ENCODE data around the gene RNF144B. TPM values are rescaled to one million over a fixed set of nuclear protein-coding genes. Genes with fewer than 3 reads are reported as not detected.

The RNF144B gene
- total and polyA plus RNA-seq, 10 of the 15 experiments (the other 5 are each of a cell fraction or from before 2014, with no cell fraction given): 0.03 to 0.18 (median 0.14) TPM

GRCh38 chr6:18415207-18415606 is 28.1 kb downstream of the RNF144B start:
- ChIA-PET SMC1A (ENCODE audit: uncharacterized antibody, unreplicated experiment) (no interaction called here), RAD21 (ENCODE audit: unreplicated experiment) (no interaction called here), CTCF (no interaction called here), POLR2A (no interaction called here)
- Histone ChIP-seq H2AFZ (ENCODE audit: control insufficient read depth, low read depth, low read length) (no peak overlapping the region), H3K4me1 (ENCODE audit: control insufficient read depth, insufficient read depth, low read length) (no peaks in the 10 kb centered on the region), H3K27ac (ENCODE audit: control insufficient read depth, insufficient read depth) (no peak overlapping the region), H3K79me2 (ENCODE audit: control insufficient read depth, insufficient read depth, low read length) (no peaks in the 10 kb centered on the region), H3K27me3 (replicated peaks in 1 of 2; ENCODE audit: control insufficient read depth in 2 of 2, insufficient read depth in 2 of 2, low read length in 1 of 2) (no peaks in the 10 kb centered on the region), H3K4me2 (ENCODE audit: control insufficient read depth, insufficient read depth) (no peak overlapping the region), H3K9me3 (replicated peaks; ENCODE audit: control insufficient read depth, insufficient read depth, low read length) (no peaks in the 10 kb centered on the region), H3K36me3 (ENCODE audit: control insufficient read depth in 2 of 2, insufficient read depth in 2 of 2, low read length in 1 of 2) (no peaks in the 10 kb centered on the region), H4K20me1 (ENCODE audit: control insufficient read depth, insufficient read depth) (no peaks in the 10 kb centered on the region), H3K9ac (ENCODE audit: control insufficient read depth, insufficient read depth, low read length) (no peak overlapping the region), H3K4me3 (no peak overlapping the region)
- no TSS peak for BruUV-seq (replicated peaks)
- TF ChIP-seq, protein P1, sequence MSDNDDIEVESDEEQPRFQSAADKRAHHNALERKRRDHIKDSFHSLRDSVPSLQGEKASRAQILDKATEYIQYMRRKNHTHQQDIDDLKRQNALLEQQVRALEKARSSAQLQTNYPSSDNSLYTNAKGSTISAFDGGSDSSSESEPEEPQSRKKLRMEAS (IDR thresholded peaks at IDR 0.05; ENCODE audit: low read depth, low read length): no peak
- TF ChIP-seq ZNF24 (IDR thresholded peaks at IDR 0.05) (no peak), ZNF217 (IDR thresholded peaks at IDR 0.05) (no peak), JUNB (IDR thresholded peaks at IDR 0.05) (no peak), CBFB (IDR thresholded peaks at IDR 0.05; ENCODE audit: low read depth) (no peak)
- TF ChIP-seq, protein P2, sequence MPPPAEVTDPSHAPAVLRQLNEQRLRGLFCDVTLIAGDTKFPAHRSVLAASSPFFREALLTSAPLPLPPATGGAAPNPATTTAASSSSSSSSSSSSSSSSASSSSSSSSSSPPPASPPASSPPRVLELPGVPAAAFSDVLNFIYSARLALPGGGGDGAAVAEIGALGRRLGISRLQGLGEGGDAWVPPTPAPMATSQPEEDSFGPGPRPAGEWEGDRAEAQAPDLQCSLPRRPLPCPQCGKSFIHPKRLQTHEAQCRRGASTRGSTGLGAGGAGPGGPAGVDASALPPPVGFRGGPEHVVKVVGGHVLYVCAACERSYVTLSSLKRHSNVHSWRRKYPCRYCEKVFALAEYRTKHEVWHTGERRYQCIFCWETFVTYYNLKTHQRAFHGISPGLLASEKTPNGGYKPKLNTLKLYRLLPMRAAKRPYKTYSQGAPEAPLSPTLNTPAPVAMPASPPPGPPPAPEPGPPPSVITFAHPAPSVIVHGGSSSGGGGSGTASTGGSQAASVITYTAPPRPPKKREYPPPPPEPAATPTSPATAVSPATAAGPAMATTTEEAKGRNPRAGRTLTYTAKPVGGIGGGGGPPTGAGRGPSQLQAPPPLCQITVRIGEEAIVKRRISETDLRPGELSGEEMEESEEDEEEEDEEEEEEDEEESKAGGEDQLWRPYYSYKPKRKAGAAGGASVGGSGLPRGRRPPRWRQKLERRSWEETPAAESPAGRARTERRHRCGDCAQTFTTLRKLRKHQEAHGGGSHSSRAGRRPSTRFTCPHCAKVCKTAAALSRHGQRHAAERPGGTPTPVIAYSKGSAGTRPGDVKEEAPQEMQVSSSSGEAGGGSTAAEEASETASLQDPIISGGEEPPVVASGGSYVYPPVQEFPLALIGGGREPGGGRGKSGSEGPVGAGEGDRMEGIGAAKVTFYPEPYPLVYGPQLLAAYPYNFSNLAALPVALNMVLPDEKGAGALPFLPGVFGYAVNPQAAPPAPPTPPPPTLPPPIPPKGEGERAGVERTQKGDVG (CRISPR knock-in tag; IDR thresholded peaks at IDR 0.05): no peak
- intact Hi-C loops (cut with micrococcal nuclease; ENCODE audit: unreplicated experiment): no loop called here
- no peak for DNase-seq (ENCODE audit: low read depth, low spot score)
- in situ Hi-C loops (cut with MboI): no loop called here
- no peak for ATAC-seq
- WGBS (ENCODE audit: insufficient coverage, insufficient replicate concordance, low lambda C conversion rate, missing lambda C conversion rate): 62% methylated on average over 11 of the region's 11 CpGs
- FAIRE-seq: no peak
